ENCODE results near the gene RMDN2.
"Not testable (repeated sequence)": the region's sequence is repeated elsewhere in the genome, so short reads cannot be mapped to it uniquely, and the experiment has no call there.

DNA sequence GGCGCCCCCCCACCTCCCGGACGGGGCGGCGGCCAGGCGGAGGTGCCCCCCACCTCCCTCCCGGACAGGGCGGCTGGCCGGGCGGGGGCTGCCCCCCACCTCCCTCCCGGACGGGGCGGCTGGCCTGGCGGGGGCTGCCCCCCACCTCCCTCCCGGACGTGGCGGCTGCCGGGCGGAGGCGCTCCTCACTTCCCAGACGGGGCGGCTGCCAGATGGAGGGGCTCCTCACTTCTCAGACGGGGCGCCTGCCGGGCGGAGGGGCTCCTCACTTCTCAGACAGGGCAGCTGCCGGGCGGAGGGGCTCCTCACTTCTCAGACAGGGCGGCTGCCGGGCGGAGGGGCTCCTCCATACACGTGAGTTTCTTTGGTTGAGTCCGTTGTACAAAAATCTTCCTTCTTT is 38.8 kb downstream of the RMDN2 start:
- TF ChIP-seq, protein P1, sequence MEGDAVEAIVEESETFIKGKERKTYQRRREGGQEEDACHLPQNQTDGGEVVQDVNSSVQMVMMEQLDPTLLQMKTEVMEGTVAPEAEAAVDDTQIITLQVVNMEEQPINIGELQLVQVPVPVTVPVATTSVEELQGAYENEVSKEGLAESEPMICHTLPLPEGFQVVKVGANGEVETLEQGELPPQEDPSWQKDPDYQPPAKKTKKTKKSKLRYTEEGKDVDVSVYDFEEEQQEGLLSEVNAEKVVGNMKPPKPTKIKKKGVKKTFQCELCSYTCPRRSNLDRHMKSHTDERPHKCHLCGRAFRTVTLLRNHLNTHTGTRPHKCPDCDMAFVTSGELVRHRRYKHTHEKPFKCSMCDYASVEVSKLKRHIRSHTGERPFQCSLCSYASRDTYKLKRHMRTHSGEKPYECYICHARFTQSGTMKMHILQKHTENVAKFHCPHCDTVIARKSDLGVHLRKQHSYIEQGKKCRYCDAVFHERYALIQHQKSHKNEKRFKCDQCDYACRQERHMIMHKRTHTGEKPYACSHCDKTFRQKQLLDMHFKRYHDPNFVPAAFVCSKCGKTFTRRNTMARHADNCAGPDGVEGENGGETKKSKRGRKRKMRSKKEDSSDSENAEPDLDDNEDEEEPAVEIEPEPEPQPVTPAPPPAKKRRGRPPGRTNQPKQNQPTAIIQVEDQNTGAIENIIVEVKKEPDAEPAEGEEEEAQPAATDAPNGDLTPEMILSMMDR (IDR thresholded peaks at IDR 0.05) = not testable (repeated sequence)
- not testable (repeated sequence) for TF ChIP-seq POLR2A, EP300, POLR2AphosphoS5 (IDR thresholded peaks at IDR 0.05)
